ENCODE results near the gene TMEM255B. TPM values are rescaled to one million over a fixed set of nuclear protein-coding genes. Genes with fewer than 3 reads are reported as not detected.

Gene TMEM255B
- total RNA-seq, 1 experiment from 2014 or later = 7.0 TPM

DNA sequence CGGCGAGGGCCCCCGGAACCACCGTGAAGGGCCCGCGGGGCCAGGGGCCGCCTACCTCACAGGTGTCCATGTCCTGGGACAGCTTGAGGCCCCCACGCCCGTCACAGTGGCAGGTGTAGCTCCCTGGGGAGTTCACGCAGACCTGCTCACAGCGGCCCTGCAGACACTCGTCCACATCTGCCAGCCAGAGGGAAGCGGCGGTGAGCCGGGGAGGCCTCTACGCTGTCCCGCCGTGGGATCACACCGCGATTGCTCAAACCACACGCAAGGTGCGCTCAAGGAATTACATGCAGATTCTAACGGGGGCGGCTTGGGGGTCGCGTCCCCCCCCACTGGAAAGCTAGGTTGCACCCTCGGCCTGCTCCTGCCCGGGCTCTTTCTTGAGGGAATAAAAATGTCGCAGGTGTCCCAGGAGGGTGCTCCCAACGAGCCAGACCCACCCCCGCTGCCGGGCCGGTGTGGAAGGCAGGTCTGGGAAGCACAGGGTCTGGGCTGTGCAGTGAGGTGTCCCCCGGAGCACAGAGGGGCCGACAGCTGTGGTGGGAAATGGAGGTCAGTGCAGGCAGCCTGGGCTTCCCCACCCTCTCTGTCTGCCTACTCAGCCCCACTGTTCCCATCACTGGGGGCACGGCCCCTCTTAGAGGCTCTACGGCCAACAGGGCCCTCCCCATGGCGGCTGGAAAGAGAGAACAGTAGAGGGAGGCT, 75.6 kb downstream of the TMEM255B start:
- ChIA-PET POLR2A (no interaction called here), CTCF (interaction anchor here (0.7 kb wide), 1 partner anchor 84 kb away, joined by 3 read pairs; no protein-coding TSS in a partner anchor)
- BruUV-seq (replicated peaks) = no TSS peak
- no peak for DNase-seq (ENCODE audit: unreplicated experiment)
- intact Hi-C loops (cut with micrococcal nuclease) = no loop called here
- Mint-ChIP-seq H3K27me3 (ENCODE audit: insufficient read depth, unreplicated experiment) (no peaks in the 10 kb centered on the region), H3K36me3 (ENCODE audit: insufficient read depth, unreplicated experiment) (peaks cover 65% of the 10 kb centered on the region), H3K27ac (ENCODE audit: low read depth, unreplicated experiment) (no peak overlapping the region), H3K4me1 (ENCODE audit: insufficient read depth, unreplicated experiment) (peaks cover 20% of the 10 kb centered on the region), H3K4me3 (ENCODE audit: unreplicated experiment) (no peak overlapping the region), H3K9me3 (ENCODE audit: unreplicated experiment) (no peaks in the 10 kb centered on the region)
- TF ChIP-seq, protein P1, sequence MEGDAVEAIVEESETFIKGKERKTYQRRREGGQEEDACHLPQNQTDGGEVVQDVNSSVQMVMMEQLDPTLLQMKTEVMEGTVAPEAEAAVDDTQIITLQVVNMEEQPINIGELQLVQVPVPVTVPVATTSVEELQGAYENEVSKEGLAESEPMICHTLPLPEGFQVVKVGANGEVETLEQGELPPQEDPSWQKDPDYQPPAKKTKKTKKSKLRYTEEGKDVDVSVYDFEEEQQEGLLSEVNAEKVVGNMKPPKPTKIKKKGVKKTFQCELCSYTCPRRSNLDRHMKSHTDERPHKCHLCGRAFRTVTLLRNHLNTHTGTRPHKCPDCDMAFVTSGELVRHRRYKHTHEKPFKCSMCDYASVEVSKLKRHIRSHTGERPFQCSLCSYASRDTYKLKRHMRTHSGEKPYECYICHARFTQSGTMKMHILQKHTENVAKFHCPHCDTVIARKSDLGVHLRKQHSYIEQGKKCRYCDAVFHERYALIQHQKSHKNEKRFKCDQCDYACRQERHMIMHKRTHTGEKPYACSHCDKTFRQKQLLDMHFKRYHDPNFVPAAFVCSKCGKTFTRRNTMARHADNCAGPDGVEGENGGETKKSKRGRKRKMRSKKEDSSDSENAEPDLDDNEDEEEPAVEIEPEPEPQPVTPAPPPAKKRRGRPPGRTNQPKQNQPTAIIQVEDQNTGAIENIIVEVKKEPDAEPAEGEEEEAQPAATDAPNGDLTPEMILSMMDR (IDR thresholded peaks at IDR 0.05; ENCODE audit: unreplicated experiment) = no peak

DNA sequence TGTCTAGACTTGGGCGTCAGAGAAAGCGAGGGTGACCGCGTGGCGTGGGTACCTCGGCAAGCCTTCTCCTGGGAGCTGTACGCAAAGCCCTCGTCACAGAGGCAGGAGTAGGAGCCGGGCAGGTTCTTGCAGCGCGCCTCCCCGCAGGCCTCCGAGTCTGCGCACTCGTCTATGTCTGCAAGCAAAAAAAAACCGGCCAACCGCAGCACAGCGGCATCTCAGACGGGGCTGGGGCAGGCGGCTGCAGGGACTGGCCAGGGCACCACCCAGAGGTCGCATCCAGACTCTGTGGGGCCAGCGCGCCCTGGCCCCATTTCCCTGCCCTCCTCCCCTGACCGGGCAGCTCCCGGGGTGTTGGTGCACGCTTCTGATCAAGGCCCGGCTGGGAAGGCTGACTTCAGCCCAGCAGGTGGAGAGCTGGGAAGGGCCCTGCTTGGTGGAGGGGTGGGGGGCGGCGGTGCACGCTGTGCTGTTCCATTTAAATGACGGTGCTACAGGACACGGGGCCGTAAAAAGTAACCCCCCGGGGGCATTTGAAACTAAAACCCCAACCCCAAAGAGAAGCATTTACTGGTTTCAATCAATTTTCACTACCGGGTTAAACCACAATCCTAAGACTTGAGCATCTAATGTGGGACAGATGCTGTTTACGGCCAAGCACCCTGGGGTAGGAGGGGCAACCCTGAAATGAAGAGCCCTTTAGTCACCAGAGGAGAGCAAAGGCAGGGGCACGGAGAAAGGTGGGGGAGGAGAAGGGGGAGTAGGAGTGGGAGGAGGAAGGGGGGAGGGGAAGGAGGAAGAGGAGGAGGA, 76.6 kb downstream of the TMEM255B start:
- H3K27ac Mint-ChIP-seq (ENCODE audit: low read depth, unreplicated experiment) = no peak overlapping the region
- no peaks in the 10 kb centered on the region for H3K27me3 Mint-ChIP-seq (ENCODE audit: insufficient read depth, unreplicated experiment)
- H3K9me3 Mint-ChIP-seq (ENCODE audit: unreplicated experiment) = no peaks in the 10 kb centered on the region
- H3K4me1 Mint-ChIP-seq (ENCODE audit: insufficient read depth, unreplicated experiment) = peaks cover 19% of the 10 kb centered on the region
- intact Hi-C loops (cut with micrococcal nuclease) = no loop called here
- no peak overlapping the region for H3K4me3 Mint-ChIP-seq (ENCODE audit: unreplicated experiment)
- H3K36me3 Mint-ChIP-seq (ENCODE audit: insufficient read depth, unreplicated experiment) = peaks cover 56% of the 10 kb centered on the region
- TF ChIP-seq, protein P1 (IDR thresholded peaks at IDR 0.05; ENCODE audit: unreplicated experiment) = no peak
- DNase-seq (ENCODE audit: unreplicated experiment) = no peak
- ChIA-PET POLR2A (no interaction called here), CTCF (no interaction called here)
- BruUV-seq (replicated peaks) = no TSS peak

DNA sequence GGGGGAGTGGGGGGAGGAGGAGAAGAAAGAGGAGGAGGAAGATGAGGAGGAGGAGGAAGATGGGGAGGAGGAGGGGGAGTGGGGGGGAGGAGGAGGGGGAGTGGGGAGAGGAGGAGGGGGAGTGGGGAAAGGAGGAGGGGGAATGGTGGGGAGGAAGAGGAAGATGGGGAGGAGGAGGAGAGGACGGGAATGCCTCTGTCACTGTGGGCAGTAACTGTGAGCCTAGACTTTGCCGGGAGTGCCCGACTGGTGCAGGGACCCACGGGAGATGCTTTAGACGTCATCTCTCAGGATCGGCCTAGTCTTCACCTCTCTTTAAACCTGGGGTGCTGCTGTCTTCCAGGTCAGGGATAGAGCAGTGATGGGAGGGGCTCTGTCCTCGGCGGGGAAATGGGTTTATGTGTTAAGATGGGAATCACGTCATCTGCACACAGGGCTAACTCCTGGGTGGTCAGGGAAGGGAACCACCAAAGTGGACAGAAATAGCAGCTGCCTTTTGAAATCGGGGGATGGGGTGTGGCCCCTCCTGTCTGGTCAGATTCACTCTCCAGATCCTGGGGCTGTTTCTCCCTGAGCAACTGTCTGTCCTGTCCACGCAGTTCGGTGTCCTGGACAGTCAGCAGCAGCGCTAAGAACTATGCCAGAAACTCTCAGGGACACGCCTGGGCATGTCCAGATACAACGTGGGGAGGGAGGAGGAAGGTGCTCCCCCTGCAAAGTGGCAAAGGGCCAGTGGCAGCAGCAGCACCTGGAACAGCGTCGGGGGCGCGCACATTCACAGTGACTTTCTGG, 77.9 kb downstream of the TMEM255B start:
- Mint-ChIP-seq H3K27me3 (ENCODE audit: insufficient read depth, unreplicated experiment) (no peaks in the 10 kb centered on the region), H3K4me1 (ENCODE audit: insufficient read depth, unreplicated experiment) (peaks cover 21% of the 10 kb centered on the region), H3K9me3 (ENCODE audit: unreplicated experiment) (no peaks in the 10 kb centered on the region), H3K36me3 (ENCODE audit: insufficient read depth, unreplicated experiment) (peaks cover 44% of the 10 kb centered on the region), H3K27ac (ENCODE audit: low read depth, unreplicated experiment) (peak overlapping the region; percentile 100), H3K4me3 (ENCODE audit: unreplicated experiment) (peak overlapping the region; percentile 75)
- BruUV-seq (replicated peaks) = TSS peak; percentile 86
- ChIA-PET CTCF (interaction anchor here (0.8 to 2.4 kb wide), 2 partner anchors 16 to 400 kb away, joined by 3 to 11 read pairs; no protein-coding TSS in a partner anchor), POLR2A (interaction anchor here (0.8 to 3.3 kb wide), 12 partner anchors 12 to 445 kb away, joined by 3 to 52 read pairs (median 7); partner anchors contain the start of genes DCUN1D2, GAS6 and UPF3A)
- TF ChIP-seq, protein P1 (IDR thresholded peaks at IDR 0.05; ENCODE audit: unreplicated experiment) = no peak
- intact Hi-C loops (cut with micrococcal nuclease) = loop anchor here (1.0 kb wide), 2 partner anchors 16 to 26 kb away; no protein-coding TSS in a partner anchor
- peak; percentile 95 for DNase-seq (ENCODE audit: unreplicated experiment)

Measured in MCF 10A (cell line).